ENCODE measurements around the gene LTBP1.
"Not testable (repeated sequence)": the region's sequence is repeated elsewhere in the genome, so short reads cannot be mapped to it uniquely, and the experiment has no call there.

LTBP1 gene

DNA sequence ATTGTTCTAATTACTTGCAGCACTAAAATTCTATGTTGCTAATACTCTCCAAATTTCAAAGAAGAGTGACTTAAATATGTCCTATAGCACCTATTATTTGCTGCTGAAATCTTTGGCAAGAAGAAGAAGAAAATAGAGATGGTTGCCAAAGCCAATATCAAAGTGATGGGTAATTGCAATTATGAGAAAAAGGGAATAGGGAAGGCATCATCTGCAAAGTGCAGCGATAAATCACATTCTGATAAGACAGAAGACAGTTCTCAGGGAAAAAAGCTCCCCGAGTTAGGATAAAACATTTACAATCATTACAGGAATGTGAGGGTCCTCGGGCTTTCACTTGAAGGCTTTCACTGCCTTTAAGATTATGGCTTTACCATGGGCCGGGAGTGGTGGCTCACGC is 457.6 kb downstream of the LTBP1 start:
- no peak for DNase-seq

DNA sequence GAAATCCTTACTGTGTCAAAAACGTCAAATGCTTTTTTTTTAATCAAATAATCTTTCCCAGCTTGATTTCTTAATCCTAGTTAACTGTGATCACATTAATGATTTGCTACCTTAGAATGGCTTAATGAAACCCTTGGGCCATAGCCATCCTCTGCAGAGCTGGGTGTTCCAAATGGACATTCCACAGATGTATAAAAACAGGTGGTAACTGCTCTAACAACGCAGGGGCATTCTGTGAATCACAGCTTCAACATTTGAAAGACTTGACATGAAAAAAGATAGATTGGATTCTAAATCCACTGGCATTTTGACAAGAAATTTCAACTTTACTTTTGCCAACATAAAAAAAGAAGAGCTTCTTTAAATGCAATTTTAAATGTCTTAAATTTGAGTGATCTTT is 459.9 kb downstream of the LTBP1 start:
- no peak for DNase-seq

DNA sequence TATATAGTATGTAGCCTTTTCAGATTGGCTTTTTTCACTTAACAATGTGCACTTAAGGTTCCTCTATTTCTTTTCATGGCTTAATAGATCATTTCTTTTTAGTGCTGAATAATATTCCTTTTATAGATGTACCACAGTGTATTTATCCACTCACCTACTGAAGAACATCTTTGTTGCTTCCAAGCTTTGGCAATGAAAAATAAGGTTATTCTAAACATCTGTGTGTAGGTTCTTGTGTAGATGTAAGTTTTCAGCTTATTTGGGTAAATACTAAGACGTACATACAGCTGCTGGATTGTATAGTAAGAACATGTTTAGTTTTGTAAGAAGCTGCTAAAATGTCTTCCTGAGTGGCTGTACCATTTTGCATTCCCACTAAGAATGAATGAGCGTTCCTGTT is 461.4 kb downstream of the LTBP1 start:
- DNase-seq, result no peak

GRCh38 chr2:33409417-33409955 is 462.7 kb downstream of the LTBP1 start:
- no peak for DNase-seq

GRCh38 chr2:33411765-33412164 is 465.0 kb downstream of the LTBP1 start:
- DNase-seq, result no peak

DNA sequence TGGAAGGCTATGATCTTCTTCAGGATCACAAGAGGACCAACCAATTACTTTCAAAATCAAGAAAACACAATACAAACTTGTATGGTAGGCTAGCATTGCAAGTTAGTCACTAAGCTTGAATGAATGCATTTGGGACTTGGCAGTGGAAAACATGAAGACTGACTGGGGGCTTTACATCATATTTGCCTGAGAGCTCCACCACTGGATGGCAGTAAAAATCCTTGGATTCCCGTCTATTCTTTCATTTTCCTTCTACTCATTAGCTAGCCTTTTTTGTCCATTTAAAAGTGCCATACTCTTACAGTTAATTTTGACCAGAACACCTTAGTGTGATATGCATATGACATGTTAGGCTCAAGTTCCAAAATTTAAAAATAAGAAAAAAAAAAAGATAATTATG is 466.2 kb downstream of the LTBP1 start:
- no peak for DNase-seq

- no peak for DNase-seq
Measured at GRCh38 chr2:33419581-33420200, 472.9 kb downstream of the LTBP1 start.

- DNase-seq, result no peak
Measured at GRCh38 chr2:33420726-33421125, 474.0 kb downstream of the LTBP1 start.

DNA sequence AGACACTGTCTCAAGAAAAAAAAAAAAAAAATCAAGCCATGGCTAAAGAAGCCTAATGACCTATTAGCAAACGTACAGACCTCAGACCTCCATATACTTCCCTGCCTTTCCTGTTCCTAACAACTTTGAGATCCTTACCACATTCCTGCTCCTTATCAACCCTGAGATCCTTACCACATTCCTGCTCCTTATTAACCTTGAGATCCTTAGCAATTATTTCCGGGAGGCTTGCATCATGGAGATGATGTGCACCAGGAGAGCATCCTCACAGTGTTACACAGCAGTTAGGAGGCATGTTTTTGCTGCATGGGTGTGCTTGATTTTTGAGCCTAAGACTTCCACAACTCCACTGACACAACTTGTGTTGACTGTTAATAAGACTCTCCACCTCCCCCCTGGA is 475.1 kb downstream of the LTBP1 start:
- no peak for DNase-seq

DNA sequence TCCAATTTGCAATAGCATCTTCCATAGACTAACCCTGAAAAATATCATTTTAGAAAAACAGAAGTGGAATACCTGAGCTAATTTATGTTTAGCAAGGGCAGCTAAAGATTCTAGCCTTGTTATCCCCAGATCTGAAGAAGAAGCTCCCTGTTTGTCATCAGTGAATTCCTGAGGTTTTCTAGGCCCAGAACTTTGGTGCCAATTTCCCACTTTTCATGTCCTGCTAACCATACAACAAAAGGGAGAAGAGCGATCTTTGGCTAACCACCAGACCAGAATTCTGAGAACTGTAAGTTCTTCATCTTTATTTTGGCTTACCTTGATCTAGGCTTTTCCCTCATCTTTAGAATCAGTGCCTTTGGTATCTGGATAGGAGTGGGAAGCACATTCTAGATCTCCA is 478.4 kb downstream of the LTBP1 start:
- DNase-seq, result no peak

DNA sequence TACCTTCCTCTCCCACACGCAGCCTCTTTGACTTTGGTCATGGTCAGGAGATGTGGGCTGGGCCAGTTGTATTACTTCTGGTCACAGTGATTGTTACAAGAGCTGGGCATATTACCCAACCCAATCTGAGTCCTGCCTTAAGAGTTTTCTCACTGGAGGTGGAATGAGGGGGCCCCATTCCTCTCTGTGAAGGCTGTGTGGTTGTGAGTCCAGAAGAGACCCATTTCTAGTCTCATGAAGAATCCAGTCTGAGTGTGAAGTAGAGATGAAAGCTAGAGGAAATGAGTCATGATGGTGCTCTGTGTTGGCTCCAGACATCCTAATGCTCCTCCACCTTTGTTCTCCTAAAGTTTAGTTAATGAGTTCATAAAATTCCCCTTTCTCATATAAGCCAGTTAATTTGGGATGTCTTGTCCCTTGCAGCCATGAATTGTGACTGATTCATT is 478.9 kb downstream of the LTBP1 start:
- DNase-seq, result no peak

DNA sequence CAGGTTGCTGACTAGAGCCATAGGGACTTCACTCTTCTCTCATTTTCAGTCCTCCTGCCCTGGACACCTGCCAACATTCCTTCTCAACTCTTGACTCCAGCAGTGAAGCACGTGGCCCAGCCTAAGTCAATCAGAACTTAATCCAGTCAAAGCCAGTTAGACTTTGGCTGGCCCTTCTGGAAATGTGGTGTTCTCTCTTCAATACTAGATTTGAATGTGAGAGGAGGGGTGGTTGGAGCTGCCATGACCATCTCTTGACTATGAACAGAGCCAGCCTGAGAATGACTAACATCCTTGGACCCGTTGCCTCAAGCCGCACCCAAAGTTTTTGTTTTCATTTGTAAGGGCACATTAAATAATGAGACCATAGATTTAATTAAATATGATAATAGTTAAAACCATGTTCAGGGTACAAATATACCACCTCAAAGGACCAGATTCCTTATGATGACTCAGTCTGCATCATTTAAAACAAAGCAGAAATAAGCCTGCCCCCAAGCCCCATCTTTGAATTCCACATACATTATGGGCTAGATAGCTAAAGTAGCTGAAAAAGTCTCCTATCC is 480.0 kb downstream of the LTBP1 start:
- DNase-seq, result no peak

GRCh38 chr2:33430077-33430476 is 483.3 kb downstream of the LTBP1 start:
- DNase-seq, result no peak

GRCh38 chr2:33430856-33431255 is 484.1 kb downstream of the LTBP1 start:
- DNase-seq, result no peak

DNA sequence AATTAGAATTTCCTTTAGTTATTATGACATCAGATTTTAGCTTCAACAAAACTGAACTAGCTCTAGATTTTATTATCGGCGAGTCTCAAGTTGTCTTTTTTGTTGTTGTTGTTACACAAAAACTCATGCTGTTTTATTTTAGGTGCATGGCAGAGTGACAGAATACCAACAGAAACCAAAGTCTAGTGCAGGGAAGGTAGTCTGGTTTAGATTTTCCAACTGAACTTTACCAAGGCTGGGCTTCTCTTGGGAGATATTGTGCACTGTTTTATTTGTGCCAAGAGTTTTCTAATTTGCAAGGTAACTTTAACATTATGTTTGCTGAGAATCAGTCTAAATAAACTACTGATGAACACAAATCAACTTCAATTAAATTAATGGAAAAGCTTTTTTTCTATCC is 486.1 kb downstream of the LTBP1 start:
- DNase-seq, result no peak

GRCh38 chr2:33433279-33434235 is 486.8 kb downstream of the LTBP1 start:
- no peak for DNase-seq

GRCh38 chr2:33435518-33435917 is 488.8 kb downstream of the LTBP1 start:
- no peak for DNase-seq

- no peak for DNase-seq
Measured at GRCh38 chr2:33436083-33436482, 489.3 kb downstream of the LTBP1 start.

GRCh38 chr2:33437297-33437696 is 490.5 kb downstream of the LTBP1 start:
- DNase-seq, result no peak

GRCh38 chr2:33437815-33438214 is 491.1 kb downstream of the LTBP1 start:
- DNase-seq, result no peak

DNA sequence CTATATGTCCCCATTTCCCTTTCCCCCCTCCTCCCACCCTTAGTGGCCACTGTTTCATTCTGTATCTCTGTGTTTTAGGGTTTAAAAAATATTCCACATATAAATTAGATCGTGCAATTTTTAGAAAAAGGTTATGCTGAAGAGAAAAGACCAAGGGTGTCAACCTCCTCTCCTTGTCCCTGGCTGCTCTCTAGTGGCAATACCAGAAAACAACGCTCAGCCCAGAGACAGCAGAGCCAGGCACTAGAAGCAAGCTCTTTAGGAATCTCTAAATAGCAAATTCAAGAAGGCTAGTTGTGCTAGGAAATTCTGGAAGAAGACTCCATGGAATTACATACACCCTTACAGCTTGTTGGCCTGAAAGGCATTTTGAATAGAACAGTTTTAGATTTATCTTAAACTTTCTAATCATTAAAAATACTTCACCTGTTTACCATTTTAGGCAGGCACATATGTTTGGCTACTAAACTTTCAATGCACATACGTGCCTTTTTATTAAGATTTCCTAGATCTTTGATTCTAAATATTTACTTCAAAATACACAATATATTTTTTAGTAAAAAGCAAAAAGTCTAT is 494.6 kb downstream of the LTBP1 start:
- DNase-seq, result no peak

DNA sequence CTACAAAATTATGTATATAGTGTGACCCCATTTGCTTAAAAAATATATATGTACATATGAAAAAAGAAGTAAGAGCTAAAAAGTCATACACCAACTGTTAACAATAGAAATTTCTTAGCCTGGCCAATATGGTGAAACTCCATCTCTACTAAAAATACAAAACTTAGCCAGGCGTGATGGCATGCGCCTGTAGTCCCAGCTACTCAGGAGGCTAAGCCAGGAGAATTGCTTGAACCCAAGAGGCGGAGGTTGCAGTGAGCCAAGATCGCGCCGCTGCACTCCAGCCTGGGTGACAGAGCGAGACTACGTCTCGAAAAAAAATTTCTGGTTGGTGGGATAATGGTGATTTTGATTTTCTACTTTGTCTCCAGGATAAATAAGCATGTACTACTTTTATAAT is 495.3 kb downstream of the LTBP1 start:
- not testable (repeated sequence) for DNase-seq

GRCh38 chr2:33442528-33443079 is 495.9 kb downstream of the LTBP1 start:
- DNase-seq, result no peak
